ENCODE data around the gene PKP3. TPM values are rescaled to one million over a fixed set of nuclear protein-coding genes. Genes with fewer than 3 reads are reported as not detected.

The PKP3 gene
- total and polyA plus RNA-seq, 9 of the 15 experiments (the other 6 are each of a cell fraction or from before 2014, with no cell fraction given), result 0.11 to 110 (median 30.7) TPM

DNA sequence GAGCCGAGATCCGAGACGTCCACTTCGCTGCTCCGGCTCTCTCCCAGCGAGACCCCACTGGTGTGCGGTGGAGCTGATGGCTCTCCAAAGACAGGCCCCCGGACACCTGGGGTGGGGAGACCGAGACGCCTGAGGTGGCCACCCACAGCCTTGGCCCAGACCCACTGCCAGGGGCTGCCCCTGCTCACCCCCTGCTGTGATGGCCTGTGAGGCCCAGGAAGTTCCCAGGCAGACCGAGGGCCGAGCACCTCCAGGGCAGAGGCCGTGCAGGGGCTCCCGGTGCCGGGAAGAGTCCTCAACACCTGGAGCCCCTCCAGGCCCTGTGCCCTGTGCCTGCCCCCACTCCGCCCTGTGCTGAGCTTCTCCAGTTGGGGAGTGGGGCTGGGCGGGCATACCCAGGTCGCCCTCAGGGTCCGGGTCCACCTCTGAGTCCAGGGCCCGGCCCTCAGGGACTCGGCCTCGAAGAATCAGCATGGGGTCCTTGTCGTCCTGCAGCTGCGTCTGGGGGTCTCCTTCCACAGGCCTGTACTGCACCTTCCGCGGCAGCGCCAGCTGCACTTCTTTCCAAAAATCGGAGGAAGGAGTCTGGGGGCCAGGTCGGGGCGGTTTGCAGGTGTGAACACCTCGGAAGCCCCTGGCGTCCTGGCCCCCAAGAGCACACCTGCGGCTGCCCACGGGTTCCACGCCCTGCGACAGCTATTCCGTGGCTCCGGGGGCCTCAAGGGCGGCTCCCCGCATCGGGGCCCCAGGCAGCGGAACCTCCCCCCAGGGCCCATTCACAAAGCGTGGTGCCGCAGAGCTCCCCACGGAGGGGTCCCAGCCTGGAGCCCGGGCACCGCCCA lies 12.2 kb downstream of the PKP3 start (continued):
- TF ChIP-seq TEAD1 (CRISPR knock-in tag; IDR thresholded peaks at IDR 0.05) (0 out of 4 replicates have a peak, but pooled peaks of 1 of the 2 experiments have one; percentile 22), HMGN3 (IDR thresholded peaks at IDR 0.05; ENCODE audit: borderline replicate concordance, extremely low read depth, insufficient read length, low read depth, low read length) (peak; percentile 25), NR2C2 (CRISPR knock-in tag; IDR thresholded peaks at IDR 0.05) (peak; percentile 1; the same call in 1 of the 2 replicates), NR2C2 (tag; IDR thresholded peaks at IDR 0.05) (no peak), FOXP1 (CRISPR knock-in tag; IDR thresholded peaks at IDR 0.05) (peak; percentile 67; the same call in 1 of the 2 replicates), JUN (IDR thresholded peaks at IDR 0.05; ENCODE audit: borderline replicate concordance, low read depth, low read length) (no peak), JUN (CRISPR knock-in tag; IDR thresholded peaks at IDR 0.05; ENCODE audit: borderline replicate concordance) (peak; percentile 53; the same call in 1 of the 2 replicates), ZNF12 (CRISPR knock-in tag; IDR thresholded peaks at IDR 0.05) (0 out of 2 replicates have a peak, but pooled peaks have one; percentile 42), RBFOX2 (IDR thresholded peaks at IDR 0.05; ENCODE audit: low read depth, low read length) (peak; percentile 73; the same call in 1 of the 2 replicates), ZFP1 (CRISPR knock-in tag; IDR thresholded peaks at IDR 0.05) (no peak)

Data from K562 (cell line).